IPS DF 4.7 (cell line): ENCODE measurements around the gene CERCAM.

Experiments
- DNase-seq: peaks from one replicate; pipeline ENCODE4 v3.0.0-alpha.2; 2013; ENCODE audit warnings: low spot score; ENCODE audit errors: extremely low read depth

Gene CERCAM

GRCh38 chr9:128420651-128421481 lies at the start of gene CERCAM:
TSS of gene CERCAM (plus strand) at chr9:128420857. CDS start at chr9:128420878, 21 bp downstream.
- DNase-seq = no peak

- DNase-seq = no peak
These were observed 49.0 kb upstream of the CERCAM start for GRCh38 chr9:128371630-128372117.

GRCh38 chr9:128372188-128372641 lies 48.4 kb upstream of the CERCAM start:
- DNase-seq = no peak

- DNase-seq = no peak
These were observed 47.9 kb upstream of the CERCAM start for GRCh38 chr9:128372784-128373183.

- no peak for DNase-seq
These were observed 46.4 kb upstream of the CERCAM start for GRCh38 chr9:128374221-128374675.

GRCh38 chr9:128375865-128376264 lies 44.8 kb upstream of the CERCAM start:
- DNase-seq = no peak

GRCh38 chr9:128382261-128382660 lies 38.4 kb upstream of the CERCAM start:
- no peak for DNase-seq

- DNase-seq = no peak
These were observed 37.5 kb upstream of the CERCAM start for GRCh38 chr9:128383007-128383753.

- no peak for DNase-seq
These were observed 36.9 kb upstream of the CERCAM start for GRCh38 chr9:128383791-128384190.

- no peak for DNase-seq
These were observed 35.7 kb upstream of the CERCAM start for GRCh38 chr9:128384801-128385495.

- no peak for DNase-seq
These were observed 34.9 kb upstream of the CERCAM start for GRCh38 chr9:128385496-128386460.

- DNase-seq = no peak
These were observed 32.5 kb upstream of the CERCAM start for GRCh38 chr9:128388150-128388549.

- DNase-seq = no peak
These were observed 31.1 kb upstream of the CERCAM start for GRCh38 chr9:128389395-128390149.

GRCh38 chr9:128390150-128390812 lies 30.4 kb upstream of the CERCAM start:
- no peak for DNase-seq

- DNase-seq = no peak
These were observed 29.6 kb upstream of the CERCAM start for GRCh38 chr9:128390813-128391711.

- DNase-seq = no peak
These were observed 28.7 kb upstream of the CERCAM start for GRCh38 chr9:128391956-128392301.

GRCh38 chr9:128392302-128393144 lies 28.1 kb upstream of the CERCAM start:
- DNase-seq = no peak
